H1 (cell line): ENCODE measurements around the gene PIMREG. TPM values are rescaled to one million over a fixed set of nuclear protein-coding genes. Genes with fewer than 3 reads are reported as not detected.

Experiments
- BRCA1 ChIP-seq: IDR thresholded peaks from 2 replicates; pipeline ENCODE4 v1.6.1; 2012; ENCODE audit warnings: low read depth, low read length, improper control_type of control experiment
- CHD1 ChIP-seq: IDR thresholded peaks from 2 replicates; pipeline ENCODE4 v1.6.1; 2012; ENCODE audit warnings: low read depth, low read length, improper control_type of control experiment
- SIX5 ChIP-seq: IDR thresholded peaks from 2 replicates; pipeline ENCODE4 v1.6.1; 2011; ENCODE audit warnings: mild to moderate bottlenecking, low read depth, low read length
- polyA plus RNA-seq, 7 experiments: library from polyadenylated mRNA; depleted of rRNA in 3 of 7; stranded (reverse) in 5 of 7; unstranded in 2 of 7; fragments of >200 nt in 5 of 7; fragments of 200-250 nt in 2 of 7; gene quantifications; 1 replicate in 5 of 7; 2 replicates in 1 of 7; 4 replicates in 1 of 7; pipeline versions ENCODE4 v1.2.1 to v1.2.3, GENCODE V29; 2011 to 2013; ENCODE audit warnings: missing spikeins in 2 of 7, mixed read lengths in 2 of 7
- total RNA-seq: library from RNA; stranded (reverse); fragmentation: NEBNext Ultra II Directional; extraction: Animal tissue kit (Norgen Biotek cat#: 25700); gene quantifications from 2 replicates; pipeline ENCODE4 v1.2.1, GENCODE V29; 2021
- TF ChIP-seq, protein P1 (sequence below): fragments of 300-600 bp; sonication (generic); IDR thresholded peaks from 2 replicates; pipeline ENCODE4 v1.7.1; 2012; ENCODE audit warnings: low read length, moderate library complexity, mild to moderate bottlenecking, inconsistent platforms; ENCODE audit not compliant: insufficient replicate concordance

Gene PIMREG
- total and polyA plus RNA-seq, 2 of the 8 experiments (the other 6 are each of a cell fraction or from before 2014, with no cell fraction given), result 133 to 148 TPM

DNA sequence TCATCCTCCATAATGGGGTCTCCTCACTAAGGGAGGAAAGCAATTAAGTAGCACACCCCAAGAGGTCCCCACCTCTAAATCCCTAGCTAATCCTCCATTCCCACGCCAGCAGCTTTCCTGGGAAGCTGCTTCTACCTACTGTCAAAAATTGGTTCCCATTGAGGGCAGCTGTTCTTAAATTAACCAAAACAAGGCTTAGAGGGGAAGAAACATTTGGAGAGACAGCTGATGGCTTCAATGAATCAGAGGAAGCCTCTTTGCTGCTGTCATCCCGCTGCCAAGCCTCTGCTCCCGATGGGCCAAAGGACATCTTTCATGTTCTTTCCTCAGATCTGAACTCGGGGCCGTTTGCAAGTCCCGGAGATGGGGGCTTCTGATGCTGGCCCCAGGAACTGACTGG, 36.0 kb upstream of the PIMREG start (continued):
- TF ChIP-seq SIX5 (no peak), BRCA1 (no peak), CHD1 (no peak)
- TF ChIP-seq, protein P1, sequence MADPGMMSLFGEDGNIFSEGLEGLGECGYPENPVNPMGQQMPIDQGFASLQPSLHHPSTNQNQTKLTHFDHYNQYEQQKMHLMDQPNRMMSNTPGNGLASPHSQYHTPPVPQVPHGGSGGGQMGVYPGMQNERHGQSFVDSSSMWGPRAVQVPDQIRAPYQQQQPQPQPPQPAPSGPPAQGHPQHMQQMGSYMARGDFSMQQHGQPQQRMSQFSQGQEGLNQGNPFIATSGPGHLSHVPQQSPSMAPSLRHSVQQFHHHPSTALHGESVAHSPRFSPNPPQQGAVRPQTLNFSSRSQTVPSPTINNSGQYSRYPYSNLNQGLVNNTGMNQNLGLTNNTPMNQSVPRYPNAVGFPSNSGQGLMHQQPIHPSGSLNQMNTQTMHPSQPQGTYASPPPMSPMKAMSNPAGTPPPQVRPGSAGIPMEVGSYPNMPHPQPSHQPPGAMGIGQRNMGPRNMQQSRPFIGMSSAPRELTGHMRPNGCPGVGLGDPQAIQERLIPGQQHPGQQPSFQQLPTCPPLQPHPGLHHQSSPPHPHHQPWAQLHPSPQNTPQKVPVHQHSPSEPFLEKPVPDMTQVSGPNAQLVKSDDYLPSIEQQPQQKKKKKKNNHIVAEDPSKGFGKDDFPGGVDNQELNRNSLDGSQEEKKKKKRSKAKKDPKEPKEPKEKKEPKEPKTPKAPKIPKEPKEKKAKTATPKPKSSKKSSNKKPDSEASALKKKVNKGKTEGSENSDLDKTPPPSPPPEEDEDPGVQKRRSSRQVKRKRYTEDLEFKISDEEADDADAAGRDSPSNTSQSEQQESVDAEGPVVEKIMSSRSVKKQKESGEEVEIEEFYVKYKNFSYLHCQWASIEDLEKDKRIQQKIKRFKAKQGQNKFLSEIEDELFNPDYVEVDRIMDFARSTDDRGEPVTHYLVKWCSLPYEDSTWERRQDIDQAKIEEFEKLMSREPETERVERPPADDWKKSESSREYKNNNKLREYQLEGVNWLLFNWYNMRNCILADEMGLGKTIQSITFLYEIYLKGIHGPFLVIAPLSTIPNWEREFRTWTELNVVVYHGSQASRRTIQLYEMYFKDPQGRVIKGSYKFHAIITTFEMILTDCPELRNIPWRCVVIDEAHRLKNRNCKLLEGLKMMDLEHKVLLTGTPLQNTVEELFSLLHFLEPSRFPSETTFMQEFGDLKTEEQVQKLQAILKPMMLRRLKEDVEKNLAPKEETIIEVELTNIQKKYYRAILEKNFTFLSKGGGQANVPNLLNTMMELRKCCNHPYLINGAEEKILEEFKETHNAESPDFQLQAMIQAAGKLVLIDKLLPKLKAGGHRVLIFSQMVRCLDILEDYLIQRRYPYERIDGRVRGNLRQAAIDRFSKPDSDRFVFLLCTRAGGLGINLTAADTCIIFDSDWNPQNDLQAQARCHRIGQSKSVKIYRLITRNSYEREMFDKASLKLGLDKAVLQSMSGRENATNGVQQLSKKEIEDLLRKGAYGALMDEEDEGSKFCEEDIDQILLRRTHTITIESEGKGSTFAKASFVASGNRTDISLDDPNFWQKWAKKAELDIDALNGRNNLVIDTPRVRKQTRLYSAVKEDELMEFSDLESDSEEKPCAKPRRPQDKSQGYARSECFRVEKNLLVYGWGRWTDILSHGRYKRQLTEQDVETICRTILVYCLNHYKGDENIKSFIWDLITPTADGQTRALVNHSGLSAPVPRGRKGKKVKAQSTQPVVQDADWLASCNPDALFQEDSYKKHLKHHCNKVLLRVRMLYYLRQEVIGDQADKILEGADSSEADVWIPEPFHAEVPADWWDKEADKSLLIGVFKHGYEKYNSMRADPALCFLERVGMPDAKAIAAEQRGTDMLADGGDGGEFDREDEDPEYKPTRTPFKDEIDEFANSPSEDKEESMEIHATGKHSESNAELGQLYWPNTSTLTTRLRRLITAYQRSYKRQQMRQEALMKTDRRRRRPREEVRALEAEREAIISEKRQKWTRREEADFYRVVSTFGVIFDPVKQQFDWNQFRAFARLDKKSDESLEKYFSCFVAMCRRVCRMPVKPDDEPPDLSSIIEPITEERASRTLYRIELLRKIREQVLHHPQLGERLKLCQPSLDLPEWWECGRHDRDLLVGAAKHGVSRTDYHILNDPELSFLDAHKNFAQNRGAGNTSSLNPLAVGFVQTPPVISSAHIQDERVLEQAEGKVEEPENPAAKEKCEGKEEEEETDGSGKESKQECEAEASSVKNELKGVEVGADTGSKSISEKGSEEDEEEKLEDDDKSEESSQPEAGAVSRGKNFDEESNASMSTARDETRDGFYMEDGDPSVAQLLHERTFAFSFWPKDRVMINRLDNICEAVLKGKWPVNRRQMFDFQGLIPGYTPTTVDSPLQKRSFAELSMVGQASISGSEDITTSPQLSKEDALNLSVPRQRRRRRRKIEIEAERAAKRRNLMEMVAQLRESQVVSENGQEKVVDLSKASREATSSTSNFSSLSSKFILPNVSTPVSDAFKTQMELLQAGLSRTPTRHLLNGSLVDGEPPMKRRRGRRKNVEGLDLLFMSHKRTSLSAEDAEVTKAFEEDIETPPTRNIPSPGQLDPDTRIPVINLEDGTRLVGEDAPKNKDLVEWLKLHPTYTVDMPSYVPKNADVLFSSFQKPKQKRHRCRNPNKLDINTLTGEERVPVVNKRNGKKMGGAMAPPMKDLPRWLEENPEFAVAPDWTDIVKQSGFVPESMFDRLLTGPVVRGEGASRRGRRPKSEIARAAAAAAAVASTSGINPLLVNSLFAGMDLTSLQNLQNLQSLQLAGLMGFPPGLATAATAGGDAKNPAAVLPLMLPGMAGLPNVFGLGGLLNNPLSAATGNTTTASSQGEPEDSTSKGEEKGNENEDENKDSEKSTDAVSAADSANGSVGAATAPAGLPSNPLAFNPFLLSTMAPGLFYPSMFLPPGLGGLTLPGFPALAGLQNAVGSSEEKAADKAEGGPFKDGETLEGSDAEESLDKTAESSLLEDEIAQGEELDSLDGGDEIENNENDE, result no peak
